Astrocyte (in vitro differentiated cells and primary cell): ENCODE data around the gene CYP3A4. TPM values are rescaled to one million over a fixed set of nuclear protein-coding genes. Genes with fewer than 3 reads are reported as not detected.
"Not testable (repeated sequence)": the region's sequence is repeated elsewhere in the genome, so short reads cannot be mapped to it uniquely, and the experiment has no call there.

Experiments used
- DNase-seq: peaks from one replicate; pipeline ENCODE4 v3.0.0-alpha.2; 2010; ENCODE audit warnings: low read depth
- FAIRE-seq: peaks from 2 replicates; lab custom pipeline; 2011; peaks lifted over from hg19 to GRCh38; lab: Jason Lieb, UNC
- H2AFZ ChIP-seq: 2 replicates; pipeline ENCODE4 v1.6.0; 2012; ENCODE audit warnings: low read depth, low read length, inconsistent platforms
- H3K27ac ChIP-seq: 2 replicates; pipeline ENCODE4 v1.5.1; 2011; ENCODE audit warnings: low read depth, low read length, inconsistent platforms
- H3K27me3 ChIP-seq: 2 replicates; pipeline ENCODE4 v1.6.0; 2011; ENCODE audit warnings: low read length, inconsistent platforms; ENCODE audit not compliant: insufficient read depth
- H3K36me3 ChIP-seq: 2 replicates; pipeline ENCODE4 v1.5.1; 2011; ENCODE audit warnings: low read length, inconsistent platforms; ENCODE audit not compliant: insufficient read depth
- H3K4me1 ChIP-seq: 2 replicates; pipeline ENCODE4 v1.5.1; 2011; ENCODE audit warnings: low read length, inconsistent platforms; ENCODE audit not compliant: insufficient read depth
- H3K4me2 ChIP-seq: 2 replicates; pipeline ENCODE4 v1.6.0; 2012; ENCODE audit warnings: low read length, inconsistent platforms
- H3K4me3 ChIP-seq: 2 replicates; pipeline ENCODE4 v1.5.1; 2011; ENCODE audit warnings: low read depth, mild to moderate bottlenecking, low read length, inconsistent platforms; ENCODE audit not compliant: insufficient read depth
- H3K79me2 ChIP-seq: 2 replicates; pipeline ENCODE4 v1.6.0; 2012; ENCODE audit warnings: mild to moderate bottlenecking, low read length, inconsistent platforms; ENCODE audit not compliant: insufficient read depth
- H3K9ac ChIP-seq: 2 replicates; pipeline ENCODE4 v1.6.0; 2012; ENCODE audit warnings: mild to moderate bottlenecking, low read length, inconsistent platforms
- H3K9me3 ChIP-seq: 2 replicates; pipeline ENCODE4 v1.5.1; 2012; ENCODE audit warnings: low read depth, mild to moderate bottlenecking, low read length, inconsistent platforms; ENCODE audit not compliant: insufficient read depth
- H4K20me1 ChIP-seq: 2 replicates; pipeline ENCODE4 v1.6.0; 2012; ENCODE audit warnings: low read length, inconsistent platforms; ENCODE audit not compliant: insufficient read depth
- H3K27ac Mint-ChIP-seq: one replicate; pipeline ENCODE4 v1.8.0; 2021; ENCODE audit warnings: mild to moderate bottlenecking, mixed read lengths; ENCODE audit not compliant: unreplicated experiment
- H3K27me3 Mint-ChIP-seq: one replicate; pipeline ENCODE4 v1.8.0; 2021; ENCODE audit warnings: low read depth, mixed read lengths; ENCODE audit not compliant: unreplicated experiment
- H3K36me3 Mint-ChIP-seq: one replicate; pipeline ENCODE4 v1.8.0; 2021; ENCODE audit warnings: low read depth, mixed read lengths; ENCODE audit not compliant: unreplicated experiment
- H3K4me1 Mint-ChIP-seq: one replicate; pipeline ENCODE4 v1.8.0; 2021; ENCODE audit warnings: low read depth, mixed read lengths; ENCODE audit not compliant: unreplicated experiment
- H3K4me3 Mint-ChIP-seq: one replicate; pipeline ENCODE4 v1.8.0; 2021; ENCODE audit warnings: mild to moderate bottlenecking, moderate library complexity, mixed read lengths; ENCODE audit not compliant: unreplicated experiment
- H3K9me3 Mint-ChIP-seq: one replicate; pipeline ENCODE4 v1.8.0; 2021; ENCODE audit warnings: mild to moderate bottlenecking, mixed read lengths; ENCODE audit not compliant: unreplicated experiment
- EZH2 ChIP-seq: IDR thresholded peaks from 2 replicates; pipeline ENCODE4 v1.6.1; 2012; ENCODE audit warnings: mild to moderate bottlenecking, low read length, inconsistent platforms; ENCODE audit not compliant: insufficient read depth
- total RNA-seq: library from RNA; stranded (reverse); gene quantifications from 2 replicates; pipeline ENCODE4 v1.2.1, GENCODE V29; 2021
- TF ChIP-seq, protein P1 (sequence below): IDR thresholded peaks from 2 replicates; pipeline ENCODE4 v1.5.1; 2011; ENCODE audit warnings: low read depth, mild to moderate bottlenecking, inconsistent platforms, low read length, moderate library complexity; ENCODE audit not compliant: insufficient read depth

CYP3A4 gene
- total RNA-seq, 1 donor from 2014 or later = not detected

DNA sequence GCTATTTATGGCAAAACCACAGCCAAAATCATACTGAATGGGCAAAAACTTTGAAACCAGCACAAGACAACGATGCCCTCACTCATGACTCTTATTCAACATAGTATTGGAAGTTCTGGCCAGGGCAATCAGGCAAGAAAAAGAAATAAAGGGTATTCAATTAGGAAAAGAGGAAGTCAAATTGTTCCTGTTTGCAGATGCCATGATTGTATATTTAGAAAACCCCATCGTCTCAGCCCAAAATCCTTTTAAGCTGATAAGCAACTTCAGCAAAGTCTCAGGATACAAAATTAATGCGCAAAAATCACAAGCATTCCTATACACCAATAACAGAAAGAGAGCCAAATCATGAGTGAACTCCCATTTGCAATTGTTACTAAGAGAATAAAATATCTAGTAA, 38.6 kb downstream of the CYP3A4 start:
- H4K20me1 ChIP-seq, H3K4me2 ChIP-seq, H3K4me1 Mint-ChIP-seq, H3K27ac ChIP-seq, H3K9me3 ChIP-seq, FAIRE-seq, H3K36me3 Mint-ChIP-seq, H3K27ac Mint-ChIP-seq, H2AFZ ChIP-seq, H3K4me3 ChIP-seq, H3K9ac ChIP-seq, H3K4me3 Mint-ChIP-seq, H3K36me3 ChIP-seq, H3K27me3 ChIP-seq, H3K79me2 ChIP-seq, H3K9me3 Mint-ChIP-seq, H3K27me3 Mint-ChIP-seq, H3K4me1 ChIP-seq, DNase-seq: not testable (repeated sequence)

GRCh38 chr7:99742737-99743394, 41.1 kb downstream of the CYP3A4 start:
- DNase-seq (no peak), FAIRE-seq (no peak)
- Mint-ChIP-seq H3K4me1 (peaks cover 5% of the 10 kb centered on the region), H3K4me3 (no peak overlapping the region), H3K27me3 (peaks cover 3% of the 10 kb centered on the region), H3K27ac (no peak overlapping the region), H3K9me3 (peaks cover 2% of the 10 kb centered on the region), H3K36me3 (peaks cover 2% of the 10 kb centered on the region)
- Histone ChIP-seq H3K27ac (no peak overlapping the region), H3K36me3 (no peaks in the 10 kb centered on the region), H3K9ac (no peak overlapping the region), H4K20me1 (no peaks in the 10 kb centered on the region), H3K79me2 (no peaks in the 10 kb centered on the region), H3K4me1 (no peaks in the 10 kb centered on the region), H2AFZ (no peak overlapping the region), H3K4me2 (no peak overlapping the region), H3K27me3 (no peaks in the 10 kb centered on the region), H3K4me3 (no peak overlapping the region), H3K9me3 (no peaks in the 10 kb centered on the region)
- TF ChIP-seq, protein P1, sequence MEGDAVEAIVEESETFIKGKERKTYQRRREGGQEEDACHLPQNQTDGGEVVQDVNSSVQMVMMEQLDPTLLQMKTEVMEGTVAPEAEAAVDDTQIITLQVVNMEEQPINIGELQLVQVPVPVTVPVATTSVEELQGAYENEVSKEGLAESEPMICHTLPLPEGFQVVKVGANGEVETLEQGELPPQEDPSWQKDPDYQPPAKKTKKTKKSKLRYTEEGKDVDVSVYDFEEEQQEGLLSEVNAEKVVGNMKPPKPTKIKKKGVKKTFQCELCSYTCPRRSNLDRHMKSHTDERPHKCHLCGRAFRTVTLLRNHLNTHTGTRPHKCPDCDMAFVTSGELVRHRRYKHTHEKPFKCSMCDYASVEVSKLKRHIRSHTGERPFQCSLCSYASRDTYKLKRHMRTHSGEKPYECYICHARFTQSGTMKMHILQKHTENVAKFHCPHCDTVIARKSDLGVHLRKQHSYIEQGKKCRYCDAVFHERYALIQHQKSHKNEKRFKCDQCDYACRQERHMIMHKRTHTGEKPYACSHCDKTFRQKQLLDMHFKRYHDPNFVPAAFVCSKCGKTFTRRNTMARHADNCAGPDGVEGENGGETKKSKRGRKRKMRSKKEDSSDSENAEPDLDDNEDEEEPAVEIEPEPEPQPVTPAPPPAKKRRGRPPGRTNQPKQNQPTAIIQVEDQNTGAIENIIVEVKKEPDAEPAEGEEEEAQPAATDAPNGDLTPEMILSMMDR = no peak
- TF ChIP-seq EZH2 = no peak

- no peak for FAIRE-seq
- Histone ChIP-seq H4K20me1 (no peaks in the 10 kb centered on the region), H3K9ac (no peak overlapping the region), H3K9me3 (no peaks in the 10 kb centered on the region), H3K36me3 (no peaks in the 10 kb centered on the region), H3K4me3 (no peak overlapping the region), H3K27ac (no peak overlapping the region), H3K4me2 (no peak overlapping the region), H2AFZ (no peak overlapping the region), H3K27me3 (no peaks in the 10 kb centered on the region), H3K4me1 (no peaks in the 10 kb centered on the region), H3K79me2 (no peaks in the 10 kb centered on the region)
- Mint-ChIP-seq H3K4me3 (no peak overlapping the region), H3K4me1 (peaks cover 11% of the 10 kb centered on the region), H3K36me3 (peaks cover 2% of the 10 kb centered on the region), H3K9me3 (peaks cover 2% of the 10 kb centered on the region), H3K27me3 (peaks cover 3% of the 10 kb centered on the region), H3K27ac (no peak overlapping the region)
- no peak for DNase-seq
- TF ChIP-seq EZH2 = no peak
- TF ChIP-seq, protein P1 = no peak
Measured at GRCh38 chr7:99741441-99741795, 42.6 kb downstream of the CYP3A4 start.
